GM21786 (cell line): ENCODE results near the gene DLGAP1.

Experiments used
- ATAC-seq: cut with Tn5 transposase; IDR thresholded peaks from one replicate; pipeline ENCODE4 v1.9.1; 2021; ENCODE audit not compliant: unreplicated experiment

DLGAP1 gene

DNA sequence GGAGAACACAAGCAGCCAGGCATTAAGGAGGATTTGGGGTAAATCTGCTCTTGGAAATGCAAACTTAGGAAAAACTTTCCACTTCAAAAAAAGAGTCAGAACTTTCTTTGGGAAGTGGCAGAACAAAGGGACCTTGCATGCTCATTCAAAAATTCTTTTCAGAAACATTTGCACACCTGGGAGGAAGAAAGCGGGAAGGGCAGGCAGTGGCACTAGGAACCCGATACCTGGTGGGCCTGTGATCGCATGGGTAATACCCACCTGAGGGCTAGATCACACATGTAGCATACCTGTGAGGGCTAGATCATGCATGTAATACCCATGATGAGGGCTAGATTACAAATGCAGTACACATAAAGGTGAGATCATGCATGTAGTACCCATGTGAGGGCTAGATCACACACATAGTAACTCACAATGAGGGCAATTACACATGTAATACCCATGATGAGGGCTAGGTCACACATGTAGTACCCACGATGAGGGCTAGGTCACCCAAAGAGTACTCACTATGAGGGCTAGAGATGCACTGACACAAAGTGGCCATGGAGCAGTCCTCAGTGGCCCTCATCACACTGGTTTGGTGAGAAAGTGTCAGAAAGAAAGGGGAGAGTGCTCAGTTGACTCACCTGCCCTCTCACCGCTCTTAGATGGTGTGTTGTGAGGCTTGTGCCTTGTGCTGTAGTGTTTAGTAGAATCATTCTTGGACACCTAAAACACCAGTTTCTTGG lies 212.5 kb downstream of the DLGAP1 start:
- no peak for ATAC-seq

GRCh38 chr18:4241090-4241617 lies 214.0 kb downstream of the DLGAP1 start:
- no peak for ATAC-seq

DNA sequence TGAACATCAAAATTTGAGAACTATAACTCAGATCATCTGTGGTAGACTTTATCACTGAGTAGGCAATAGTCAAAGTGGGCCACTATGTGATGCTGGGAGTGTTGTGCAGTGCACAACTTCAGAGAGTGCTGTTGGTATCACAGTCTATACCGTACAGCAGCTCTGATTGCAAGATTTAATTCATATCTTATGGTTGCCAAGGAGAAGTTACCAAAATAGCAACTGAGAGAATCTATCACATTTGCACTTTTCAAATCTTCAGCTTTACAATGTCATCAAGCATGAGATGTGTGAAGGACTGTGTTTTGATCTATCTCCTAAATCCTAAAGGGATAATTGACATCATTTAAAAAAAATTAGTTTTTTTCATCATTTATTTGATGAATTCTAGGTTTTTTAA lies 216.1 kb downstream of the DLGAP1 start:
- no peak for ATAC-seq

DNA sequence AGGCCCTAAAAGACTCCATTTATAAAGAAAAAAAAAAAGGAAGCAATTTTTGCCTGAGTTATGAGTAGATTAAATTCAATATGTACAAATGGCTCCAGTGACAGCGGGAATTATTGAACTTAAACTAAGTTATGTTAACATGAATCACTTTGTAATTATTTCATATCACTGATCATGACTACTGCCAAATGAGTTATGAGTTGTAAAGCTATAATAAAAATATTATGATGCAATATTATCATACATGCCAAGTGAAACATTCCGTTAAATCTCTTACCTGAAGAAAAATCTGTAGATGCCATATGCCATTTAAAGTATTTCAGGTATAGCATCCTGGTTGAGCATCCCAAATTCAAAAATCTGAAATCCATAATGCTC lies 217.5 kb downstream of the DLGAP1 start:
- ATAC-seq, result no peak

DNA sequence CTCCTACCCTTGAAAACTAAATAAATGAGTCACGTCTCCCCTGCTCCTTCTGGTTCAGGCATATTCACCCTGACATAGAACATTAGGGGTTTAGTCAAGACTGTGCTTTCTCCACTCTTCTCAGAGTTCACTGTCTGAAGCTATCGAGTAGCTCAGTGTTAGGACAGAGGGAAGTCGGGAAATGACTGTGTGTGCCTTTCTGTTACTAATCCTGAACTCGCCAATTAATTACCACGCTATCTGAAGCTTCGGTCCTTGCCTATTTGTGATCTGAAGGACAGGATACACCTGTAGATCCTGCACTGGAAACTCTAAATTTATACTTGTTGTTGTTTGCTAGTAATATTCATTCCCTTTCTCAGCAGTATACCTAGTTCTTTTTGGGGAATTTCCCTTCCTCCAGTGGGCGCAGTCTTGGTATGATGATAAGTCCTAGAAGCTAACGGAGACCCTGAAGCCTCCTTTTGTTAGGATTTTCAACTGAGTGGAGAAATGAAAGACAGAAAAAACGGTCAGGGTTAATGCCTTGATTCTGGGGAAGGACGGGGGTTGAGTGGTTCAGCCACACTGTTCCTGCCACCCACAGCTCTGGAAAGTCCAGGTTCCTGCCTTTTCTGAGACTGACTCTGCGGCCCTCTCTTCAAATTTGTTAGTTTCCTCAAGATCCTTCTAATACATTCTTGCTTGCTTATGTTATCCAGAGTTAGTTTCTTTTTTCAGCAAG lies 218.0 kb downstream of the DLGAP1 start:
- no peak for ATAC-seq

- no peak for ATAC-seq
Measured at GRCh38 chr18:4233468-4233867, 221.6 kb downstream of the DLGAP1 start.

GRCh38 chr18:4232656-4233055 lies 222.5 kb downstream of the DLGAP1 start:
- no peak for ATAC-seq

DNA sequence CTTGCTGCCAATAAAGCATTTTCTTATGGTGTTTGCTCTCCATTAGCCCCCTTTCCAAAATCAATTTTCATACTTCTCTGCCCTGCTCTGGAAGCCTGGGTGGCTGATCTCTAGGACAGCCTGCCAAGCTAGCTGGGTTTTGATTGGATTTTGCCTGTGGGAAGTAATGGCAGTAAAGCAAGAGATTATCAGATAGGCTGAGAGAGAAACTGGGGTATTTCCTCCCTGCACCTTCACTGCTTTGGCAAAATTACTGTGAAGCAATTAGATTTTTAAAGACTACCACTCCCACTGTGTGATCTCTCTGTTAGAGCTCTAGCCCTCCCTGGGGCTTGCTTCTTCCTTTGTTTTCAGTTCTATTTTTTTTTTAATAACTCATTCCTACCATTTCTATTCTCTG lies 223.8 kb downstream of the DLGAP1 start:
- ATAC-seq, result no peak

DNA sequence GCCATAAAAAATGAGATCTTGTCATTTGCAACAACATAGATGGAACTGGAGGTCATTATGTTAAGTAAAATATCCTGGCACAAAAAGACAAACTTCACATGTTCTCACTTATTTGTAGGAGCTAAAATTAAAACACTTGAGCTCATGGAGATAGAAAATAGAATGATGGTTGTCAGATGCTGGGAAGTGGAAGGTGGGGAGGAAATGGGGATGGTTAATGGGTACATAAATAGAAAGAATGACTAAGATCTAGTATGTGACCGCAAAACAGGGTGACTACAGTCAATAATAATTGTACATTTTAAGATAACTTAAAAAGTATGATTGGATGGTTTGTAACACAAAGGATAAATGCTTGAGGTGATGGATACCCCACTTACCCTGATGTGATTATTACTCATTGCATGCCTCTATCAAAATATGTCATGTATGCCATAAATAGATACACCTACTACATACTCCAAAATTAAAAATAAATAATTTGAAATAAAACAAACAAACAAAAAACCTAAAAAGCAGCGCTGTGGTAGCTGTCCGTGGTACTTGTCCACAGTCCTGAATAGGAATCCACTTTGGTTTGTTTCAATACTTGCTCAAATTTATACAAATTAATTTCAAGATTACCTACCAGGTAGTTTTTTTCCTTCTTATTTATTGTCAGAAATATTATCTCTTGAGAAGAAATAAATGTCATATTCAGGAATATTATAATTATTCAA lies 224.5 kb downstream of the DLGAP1 start:
- no peak for ATAC-seq

- ATAC-seq, result no peak
Measured at GRCh38 chr18:4224031-4224704, 230.9 kb downstream of the DLGAP1 start.

- ATAC-seq, result no peak
Measured at GRCh38 chr18:4211111-4211837, 243.8 kb downstream of the DLGAP1 start.

GRCh38 chr18:4208366-4208765 lies 246.7 kb downstream of the DLGAP1 start:
- ATAC-seq, result no peak

DNA sequence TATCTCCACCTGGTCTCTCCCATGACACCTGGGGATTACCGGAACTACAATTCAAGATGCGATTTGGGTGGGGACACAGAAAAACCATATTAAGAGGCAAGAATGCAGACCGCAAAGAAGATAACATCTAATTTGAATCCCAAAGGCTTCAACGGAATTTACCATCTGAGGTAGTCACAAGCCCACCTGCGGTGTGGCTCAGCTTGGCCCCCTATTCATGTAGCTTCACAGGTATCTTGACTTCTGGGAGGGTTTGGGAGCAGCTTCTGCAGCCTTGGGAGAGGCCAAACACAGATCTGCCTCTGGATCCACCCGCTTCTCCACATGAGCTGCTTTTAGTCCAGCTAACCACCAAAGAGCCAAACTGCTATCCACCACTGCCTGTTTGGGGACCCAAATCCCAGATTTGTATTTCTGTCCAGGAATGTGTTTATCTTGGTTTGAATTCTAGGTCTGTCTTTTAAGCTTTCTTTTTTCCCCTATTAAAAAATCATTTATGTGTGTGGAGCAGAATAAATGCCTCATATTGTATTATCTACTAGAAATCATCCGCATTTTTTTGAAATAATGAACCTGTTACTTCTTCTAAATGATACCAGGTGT lies 247.6 kb downstream of the DLGAP1 start:
- ATAC-seq, result no peak

DNA sequence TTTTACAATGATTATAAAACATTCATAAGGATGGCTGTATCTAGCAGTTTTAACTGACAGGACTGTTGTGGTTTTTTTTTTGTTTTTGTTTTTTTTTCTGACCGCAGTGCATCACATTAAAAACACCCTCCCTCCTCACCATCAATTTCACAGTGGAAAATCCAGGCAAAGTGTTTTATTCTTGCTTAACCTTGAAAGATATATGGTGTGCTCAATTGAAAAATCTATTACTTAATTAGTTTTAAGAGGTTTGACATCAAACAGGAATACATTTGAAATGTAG lies 250.7 kb downstream of the DLGAP1 start:
- no peak for ATAC-seq

- no peak for ATAC-seq
Measured at GRCh38 chr18:4203568-4204437, 251.3 kb downstream of the DLGAP1 start.

DNA sequence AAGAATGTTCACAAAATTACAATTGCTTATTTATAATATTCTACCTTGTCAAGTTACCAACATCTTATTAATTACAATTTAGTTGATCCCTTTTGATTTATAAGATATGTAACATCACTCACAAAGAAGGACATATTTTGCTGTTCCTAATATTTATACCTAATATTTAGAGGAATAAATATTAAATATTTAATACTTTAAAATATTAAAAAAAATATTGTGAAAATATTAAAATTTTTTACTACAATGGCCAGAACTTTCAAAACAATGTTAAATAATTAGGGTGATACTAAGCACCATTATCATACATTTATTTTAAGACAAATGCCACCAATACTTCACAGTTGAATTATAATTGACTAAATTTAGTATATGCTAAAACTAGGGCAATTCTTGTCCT lies 254.7 kb downstream of the DLGAP1 start:
- ATAC-seq, result no peak

- no peak for ATAC-seq
Measured at GRCh38 chr18:4198956-4199355, 256.2 kb downstream of the DLGAP1 start.

DNA sequence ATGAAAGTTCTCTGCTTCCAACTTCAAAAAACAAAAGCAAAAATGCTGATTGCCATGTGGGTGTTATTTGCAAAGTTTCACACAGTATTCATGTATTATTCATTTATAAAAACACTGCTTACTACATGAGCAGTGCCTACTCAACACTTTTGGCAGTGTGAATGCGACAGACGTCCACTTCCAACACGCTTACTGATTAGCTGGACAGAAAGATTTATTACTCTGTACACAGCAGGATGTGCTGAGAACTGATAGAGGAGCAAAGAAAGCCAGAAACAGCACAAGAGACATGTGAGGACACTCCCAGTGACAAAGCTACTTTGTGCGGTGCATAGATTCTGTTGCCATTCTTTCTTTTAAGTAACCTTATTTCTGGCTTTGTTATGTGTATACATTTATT lies 258.8 kb downstream of the DLGAP1 start:
- no peak for ATAC-seq

- no peak for ATAC-seq
Measured at GRCh38 chr18:4193086-4193485, 262.0 kb downstream of the DLGAP1 start.
